SU-DHL-6 (cell line): ENCODE results near the gene SLCO2B1.

Experiments
- H2AFZ ChIP-seq: fragments of 200-600 bp; sonication (generic); 2 replicates; pipeline ENCODE4 v1.6.1; 2014; ENCODE audit warnings: low read depth, mild to moderate bottlenecking, moderate library complexity, mixed read lengths, antibody characterized with exemption, low read length; ENCODE audit not compliant: severe bottlenecking
- H3F3A ChIP-seq: fragments of 200-600 bp; shearing (Covaris generic); 2 replicates; pipeline ENCODE4 v1.6.0; 2016; ENCODE audit warnings: antibody characterized with exemption, mild to moderate bottlenecking; ENCODE audit not compliant: insufficient read depth
- H3K27ac ChIP-seq: fragments of 200-600 bp; sonication (generic); 2 replicates; pipeline ENCODE4 v1.5.1; 2016; ENCODE audit warnings: low read depth, mild to moderate bottlenecking, low read length, moderate library complexity, mixed read lengths
- H3K27me3 ChIP-seq: fragments of 200-600 bp; sonication (generic), shearing (Covaris generic); 2 replicates; pipeline ENCODE4 v1.6.0; 2014; ENCODE audit warnings: mild to moderate bottlenecking, low read length
- H3K36me3 ChIP-seq: fragments of 200-600 bp; sonication (generic); 2 replicates; pipeline ENCODE4 v1.6.1; 2014; ENCODE audit warnings: mild to moderate bottlenecking, low read length, mixed read lengths
- H3K4me2 ChIP-seq: fragments of 300-600, 200-600 bp; shearing (Covaris generic), sonication (generic); 2 replicates; pipeline ENCODE4 v1.6.0; 2014; ENCODE audit warnings: low read length, low read depth, mild to moderate bottlenecking; ENCODE audit not compliant: poor library complexity, severe bottlenecking
- H3K4me3 ChIP-seq: fragments of 200-600 bp; sonication (generic); 2 replicates; pipeline ENCODE4 v1.5.1; 2014; ENCODE audit warnings: antibody characterized with exemption, low read length, mild to moderate bottlenecking, mixed read lengths; ENCODE audit not compliant: insufficient read depth, poor library complexity, severe bottlenecking
- H3K79me2 ChIP-seq: fragments of 200-600 bp; sonication (generic); 2 replicates; pipeline ENCODE4 v1.6.1; 2014; ENCODE audit warnings: mild to moderate bottlenecking, low read length, moderate library complexity; ENCODE audit not compliant: insufficient read depth
- H3K9ac ChIP-seq: fragments of 200-600 bp; sonication (generic); 2 replicates; pipeline ENCODE4 v1.7.0; 2014; ENCODE audit warnings: mild to moderate bottlenecking, low read length
- H3K9me2 ChIP-seq: fragments of 200-600 bp; sonication (generic); replicated peaks from 2 replicates; pipeline ENCODE4 v1.6.1; 2014; ENCODE audit warnings: low read length; ENCODE audit not compliant: insufficient read depth
- H3K9me3 ChIP-seq: fragments of 200-600 bp; sonication (generic); 2 replicates; pipeline ENCODE4 v1.6.1; 2014; ENCODE audit warnings: low read length, mixed read lengths; ENCODE audit not compliant: insufficient read depth
- H4K20me1 ChIP-seq: fragments of 200-600 bp; sonication (generic); 2 replicates; pipeline ENCODE4 v1.6.1; 2014; ENCODE audit warnings: low read depth, mild to moderate bottlenecking, antibody characterized with exemption, low read length, moderate library complexity, mixed read lengths
- EZH2phosphoT487 ChIP-seq: fragments of 200-600 bp; sonication (generic), shearing (Covaris generic); conservative IDR thresholded peaks from 2 replicates; pipeline ENCODE4 v1.6.1; 2018; ENCODE audit warnings: mild to moderate bottlenecking, antibody characterized with exemption, low read length, moderate library complexity, mixed read lengths
- TF ChIP-seq, protein P1 (sequence below): fragments of 200-600 bp; sonication (generic); IDR thresholded peaks from one replicate; pipeline ENCODE4 v1.5.1; 2017; ENCODE audit warnings: antibody characterized with exemption, mild to moderate bottlenecking, low read length, moderate library complexity; ENCODE audit not compliant: insufficient read depth, poor library complexity, severe bottlenecking

The SLCO2B1 gene

DNA sequence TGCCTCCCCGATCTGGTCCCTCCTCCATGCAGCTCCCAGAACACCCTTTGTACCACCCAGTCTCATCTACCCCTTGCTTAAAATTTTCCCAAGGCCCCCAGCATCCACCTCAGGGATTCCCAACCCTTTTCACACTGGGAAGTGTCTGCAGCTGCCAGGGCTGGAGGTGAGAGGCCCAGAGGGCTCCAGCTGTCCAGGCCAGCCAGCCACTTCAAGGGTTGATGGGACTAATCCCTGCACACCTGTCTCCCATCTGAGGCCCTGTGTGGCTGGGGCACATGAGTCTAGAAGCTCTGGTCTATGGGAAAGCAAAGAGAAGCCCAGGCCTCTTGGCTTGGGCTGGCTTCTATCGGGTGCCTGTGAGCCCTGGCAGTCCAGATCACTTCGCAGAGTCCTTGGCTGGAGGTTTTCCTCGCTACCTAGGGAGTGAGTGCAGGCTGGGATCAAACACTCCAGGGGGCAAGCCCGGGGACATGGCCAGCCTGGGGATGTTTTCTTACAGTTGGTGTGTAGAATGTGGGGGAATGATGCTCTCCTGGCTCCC, 48.6 kb downstream of the SLCO2B1 start:
- H3K79me2 ChIP-seq, result no peaks in the 10 kb centered on the region
- H3K9me2 ChIP-seq, result no peaks in the 10 kb centered on the region
- H3F3A ChIP-seq, result no peaks in the 10 kb centered on the region

DNA sequence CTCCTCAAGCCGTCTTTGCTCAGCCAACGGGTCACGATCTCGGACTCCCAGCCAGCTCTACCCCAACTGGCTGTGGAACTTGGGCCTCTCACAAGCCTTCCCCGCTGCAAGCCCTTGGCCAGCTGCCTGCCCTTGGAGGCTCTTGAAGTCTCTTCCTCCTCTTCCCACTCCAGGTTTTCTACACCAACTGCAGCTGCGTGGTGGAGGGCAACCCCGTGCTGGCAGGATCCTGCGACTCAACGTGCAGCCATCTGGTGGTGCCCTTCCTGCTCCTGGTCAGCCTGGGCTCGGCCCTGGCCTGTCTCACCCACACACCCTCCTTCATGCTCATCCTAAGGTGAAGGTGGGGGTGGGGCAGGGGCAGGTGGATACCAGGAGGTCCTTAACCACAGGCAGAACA, 49.1 kb downstream of the SLCO2B1 start:
- no peaks in the 10 kb centered on the region for H3K9me2 ChIP-seq
- H3K27me3 ChIP-seq, result no peaks in the 10 kb centered on the region
- no peak overlapping the region for H3K4me3 ChIP-seq
- no peaks in the 10 kb centered on the region for H3K79me2 ChIP-seq
- no peak overlapping the region for H3K9ac ChIP-seq
- no peaks in the 10 kb centered on the region for H3K9me3 ChIP-seq
- TF ChIP-seq, protein P1, sequence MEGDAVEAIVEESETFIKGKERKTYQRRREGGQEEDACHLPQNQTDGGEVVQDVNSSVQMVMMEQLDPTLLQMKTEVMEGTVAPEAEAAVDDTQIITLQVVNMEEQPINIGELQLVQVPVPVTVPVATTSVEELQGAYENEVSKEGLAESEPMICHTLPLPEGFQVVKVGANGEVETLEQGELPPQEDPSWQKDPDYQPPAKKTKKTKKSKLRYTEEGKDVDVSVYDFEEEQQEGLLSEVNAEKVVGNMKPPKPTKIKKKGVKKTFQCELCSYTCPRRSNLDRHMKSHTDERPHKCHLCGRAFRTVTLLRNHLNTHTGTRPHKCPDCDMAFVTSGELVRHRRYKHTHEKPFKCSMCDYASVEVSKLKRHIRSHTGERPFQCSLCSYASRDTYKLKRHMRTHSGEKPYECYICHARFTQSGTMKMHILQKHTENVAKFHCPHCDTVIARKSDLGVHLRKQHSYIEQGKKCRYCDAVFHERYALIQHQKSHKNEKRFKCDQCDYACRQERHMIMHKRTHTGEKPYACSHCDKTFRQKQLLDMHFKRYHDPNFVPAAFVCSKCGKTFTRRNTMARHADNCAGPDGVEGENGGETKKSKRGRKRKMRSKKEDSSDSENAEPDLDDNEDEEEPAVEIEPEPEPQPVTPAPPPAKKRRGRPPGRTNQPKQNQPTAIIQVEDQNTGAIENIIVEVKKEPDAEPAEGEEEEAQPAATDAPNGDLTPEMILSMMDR, result no peak
- no peak for TF ChIP-seq EZH2phosphoT487
- H3K36me3 ChIP-seq, result no peaks in the 10 kb centered on the region
- no peak overlapping the region for H3K4me2 ChIP-seq
- H4K20me1 ChIP-seq, result no peaks in the 10 kb centered on the region
- no peak overlapping the region for H3K27ac ChIP-seq
- no peaks in the 10 kb centered on the region for H3F3A ChIP-seq
- H2AFZ ChIP-seq, result no peak overlapping the region

More for the DNA sequence above, 48.6 kb downstream of the SLCO2B1 start:
- no peak overlapping the region for H3K4me2 ChIP-seq
- H2AFZ ChIP-seq, result no peak overlapping the region
- TF ChIP-seq, protein P1, result no peak
- no peak for TF ChIP-seq EZH2phosphoT487
- no peaks in the 10 kb centered on the region for H3K27me3 ChIP-seq
- H3K36me3 ChIP-seq, result no peaks in the 10 kb centered on the region
- H3K9me3 ChIP-seq, result no peaks in the 10 kb centered on the region
- no peak overlapping the region for H3K9ac ChIP-seq
- H3K27ac ChIP-seq, result no peak overlapping the region
- no peaks in the 10 kb centered on the region for H4K20me1 ChIP-seq
- no peak overlapping the region for H3K4me3 ChIP-seq

DNA sequence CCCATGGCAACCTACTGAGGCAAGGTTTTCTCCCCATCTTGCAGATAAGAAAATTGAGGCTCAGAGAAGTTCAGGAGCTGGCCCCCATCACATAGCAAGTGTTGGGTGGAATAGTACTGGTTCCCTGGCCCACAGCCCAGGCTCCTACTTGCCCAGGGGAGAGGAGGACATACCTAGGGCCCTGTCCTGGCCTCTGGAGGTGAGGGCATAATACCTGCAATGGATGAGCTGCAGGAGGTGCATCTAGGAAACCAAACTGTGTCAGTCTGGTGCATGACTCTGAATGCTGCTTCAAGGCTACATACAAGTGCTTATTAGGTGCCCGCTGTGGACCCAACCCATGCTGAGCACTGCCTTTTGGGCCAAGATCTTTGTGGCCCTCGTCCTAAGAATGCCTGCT, 49.6 kb downstream of the SLCO2B1 start:
- no peak overlapping the region for H3K4me2 ChIP-seq
- H4K20me1 ChIP-seq, result no peaks in the 10 kb centered on the region
- no peaks in the 10 kb centered on the region for H3K36me3 ChIP-seq
- no peak overlapping the region for H3K9ac ChIP-seq
- no peaks in the 10 kb centered on the region for H3K9me3 ChIP-seq
- no peaks in the 10 kb centered on the region for H3F3A ChIP-seq
- H3K79me2 ChIP-seq, result no peaks in the 10 kb centered on the region
- TF ChIP-seq, protein P1, result no peak
- no peak for TF ChIP-seq EZH2phosphoT487
- H3K27ac ChIP-seq, result no peak overlapping the region
- no peaks in the 10 kb centered on the region for H3K9me2 ChIP-seq
- no peak overlapping the region for H2AFZ ChIP-seq
- no peaks in the 10 kb centered on the region for H3K27me3 ChIP-seq
- no peak overlapping the region for H3K4me3 ChIP-seq
